H1 (cell line): Measurements from ENCODE around the gene ADM. TPM values are rescaled to one million over a fixed set of nuclear protein-coding genes. Genes with fewer than 3 reads are reported as not detected.
"Not testable (repeated sequence)": the region's sequence is repeated elsewhere in the genome, so short reads cannot be mapped to it uniquely, and the experiment has no call there.

ENCODE experiments used
- CTCF ChIA-PET: fragments of 300-600 bp; sonication (Branson Sonifier 250); formaldehyde crosslinking; loops from one replicate; lab custom pipeline; 2021; ENCODE audit not compliant: partially characterized antibody; lab: Charles Lee
- POLR2A ChIA-PET: fragments of 300-600 bp; sonication (Branson Sonifier 250); formaldehyde crosslinking; loops from one replicate; lab custom pipeline; 2021; ENCODE audit warnings: inconsistent platforms; ENCODE audit not compliant: partially characterized antibody; lab: Charles Lee
- DNase-seq, 2 experiments: peaks; one replicate each; pipeline versions ENCODE4 v3.0.0 to v3.0.0-alpha.2; 2010 to 2022; ENCODE audit warnings: low spot score in 2 of 2, low read depth in 1 of 2, mixed read lengths in 1 of 2
- FAIRE-seq: peaks from 2 replicates; lab custom pipeline; 2011; peaks lifted over from hg19 to GRCh38; lab: Jason Lieb, UNC
- H2AFZ ChIP-seq: 2 replicates; pipeline ENCODE4 v1.8.1; 2012; ENCODE audit warnings: low read length, inconsistent platforms
- H2AK5ac ChIP-seq: 2 replicates; pipeline ENCODE4 v1.6.1; 2013; ENCODE audit warnings: low read depth, low read length
- H2BK120ac ChIP-seq: replicated peaks from 2 replicates; pipeline ENCODE3; 2013; ENCODE audit warnings: low read depth, low read length, inconsistent platforms
- H2BK12ac ChIP-seq: 2 replicates; pipeline ENCODE4 v1.6.1; 2013; ENCODE audit warnings: low read depth, low read length
- H2BK15ac ChIP-seq: 2 replicates; pipeline ENCODE4 v1.6.1; 2013; ENCODE audit warnings: low read length
- H2BK20ac ChIP-seq: 2 replicates; pipeline ENCODE4 v1.6.1; 2013; ENCODE audit warnings: low read length
- H2BK5ac ChIP-seq: 2 replicates; pipeline ENCODE4 v1.6.1; 2013; ENCODE audit warnings: low read depth, low read length
- H3K14ac ChIP-seq: 2 replicates; pipeline ENCODE4 v1.6.1; 2013; ENCODE audit warnings: inconsistent platforms; ENCODE audit not compliant: insufficient read length
- H3K18ac ChIP-seq: 2 replicates; pipeline ENCODE4 v1.6.1; 2013; ENCODE audit warnings: low read length; ENCODE audit errors: extremely low read depth
- H3K23ac ChIP-seq: 2 replicates; pipeline ENCODE4 v1.6.1; 2013; ENCODE audit warnings: inconsistent platforms; ENCODE audit not compliant: insufficient read length
- H3K23me2 ChIP-seq: 2 replicates; pipeline ENCODE4 v1.6.1; 2013; ENCODE audit warnings: low read depth, low read length
- H3K27ac ChIP-seq: 2 replicates; pipeline ENCODE4 v1.6.1; 2011; ENCODE audit warnings: low read depth, low read length, inconsistent platforms
- H3K27me3 ChIP-seq, 4 experiments: replicated peaks in 1 of 4; 1 replicate in 1 of 4; 2 replicates in 3 of 4; pipeline versions ENCODE4 v1.6.1 to v1.8.1; 2011 to 2013; ENCODE audit warnings: low read length in 3 of 4, mild to moderate bottlenecking in 3 of 4, inconsistent platforms in 2 of 4, mixed read lengths in 2 of 4, moderate library complexity in 1 of 4; ENCODE audit not compliant: control insufficient read depth in 3 of 4, insufficient read depth in 3 of 4; ENCODE audit errors: extremely low read depth in 1 of 4
- H3K36me3 ChIP-seq, 4 experiments: 2 replicates each; pipeline versions ENCODE4 v1.6.1 to v1.8.1; 2011 to 2013; ENCODE audit warnings: mild to moderate bottlenecking in 4 of 4, low read length in 3 of 4, moderate library complexity in 2 of 4, control low read depth in 1 of 4, inconsistent platforms in 1 of 4; ENCODE audit not compliant: insufficient read depth in 4 of 4, control insufficient read depth in 2 of 4
- H3K4ac ChIP-seq: replicated peaks from 2 replicates; pipeline ENCODE3; 2013; ENCODE audit warnings: low read length, low read depth, mixed read lengths, inconsistent platforms; ENCODE audit not compliant: insufficient read length
- H3K4me1 ChIP-seq, 4 experiments: replicated peaks in 1 of 4; 1 replicate in 1 of 4; 2 replicates in 3 of 4; pipeline versions ENCODE4 v1.6.1 to v1.8.1; 2011 to 2013; ENCODE audit warnings: low read length in 3 of 4, inconsistent platforms in 2 of 4, mixed read lengths in 1 of 4; ENCODE audit not compliant: insufficient read depth in 4 of 4, control insufficient read depth in 3 of 4
- H3K4me2 ChIP-seq, 2 experiments: 2 replicates each; pipeline versions ENCODE4 v1.6.1 to v1.8.1; 2011 to 2013; ENCODE audit warnings: low read depth in 2 of 2, low read length in 2 of 2, control low read depth in 1 of 2, inconsistent platforms in 1 of 2, mild to moderate bottlenecking in 1 of 2; ENCODE audit not compliant: insufficient read depth in 1 of 2
- H3K4me3 ChIP-seq, 4 experiments: fragments of 200-600, 300-600 bp in 1 of 4; sonication (generic), shearing (Covaris generic), sonication (Bioruptor Twin) in 1 of 4; 2 replicates each; pipeline versions ENCODE4 v1.5.1 to v1.8.1; 2011 to 2016; ENCODE audit warnings: low read length in 4 of 4, low read depth in 3 of 4, control low read depth in 2 of 4, inconsistent platforms in 2 of 4, mild to moderate bottlenecking in 2 of 4, mixed read lengths in 1 of 4, moderate library complexity in 1 of 4; ENCODE audit not compliant: insufficient read depth in 2 of 4; ENCODE audit errors: extremely low read depth in 1 of 4
- H3K56ac ChIP-seq: replicated peaks from 2 replicates; pipeline ENCODE3; 2013; ENCODE audit warnings: low read depth, mild to moderate bottlenecking, mixed read lengths, low read length, inconsistent platforms; ENCODE audit not compliant: insufficient read length
- H3K79me1 ChIP-seq: 2 replicates; pipeline ENCODE4 v1.6.1; 2013; ENCODE audit warnings: low read depth, low read length, control low read depth
- H3K79me2 ChIP-seq, 2 experiments: 2 replicates each; pipeline versions ENCODE4 v1.6.1 to v1.8.1; 2012 to 2013; ENCODE audit warnings: low read length in 2 of 2, mild to moderate bottlenecking in 2 of 2, inconsistent platforms in 1 of 2; ENCODE audit not compliant: insufficient read depth in 2 of 2, control insufficient read depth in 1 of 2
- H3K9ac ChIP-seq, 4 experiments: replicated peaks in 1 of 4; 1 replicate in 1 of 4; 2 replicates in 3 of 4; pipeline versions ENCODE4 v1.6.1 to v1.8.1; 2011 to 2013; ENCODE audit warnings: low read depth in 3 of 4, low read length in 3 of 4, control low read depth in 2 of 4, mild to moderate bottlenecking in 2 of 4, moderate library complexity in 2 of 4, inconsistent platforms in 1 of 4; ENCODE audit errors: extremely low read depth in 1 of 4
- H3K9me3 ChIP-seq, 2 experiments: 2 replicates each; pipeline versions ENCODE4 v1.6.1 to v1.8.1; 2012 to 2013; ENCODE audit warnings: mild to moderate bottlenecking in 2 of 2, moderate library complexity in 2 of 2, control low read depth in 1 of 2, inconsistent platforms in 1 of 2, low read depth in 1 of 2, low read length in 1 of 2, mixed read lengths in 1 of 2; ENCODE audit not compliant: insufficient read depth in 2 of 2
- H4K20me1 ChIP-seq, 2 experiments: replicated peaks in 1 of 2; 2 replicates each; pipeline versions ENCODE3 to v1.8.1; 2011 to 2013; ENCODE audit warnings: inconsistent platforms in 2 of 2, low read length in 2 of 2, mild to moderate bottlenecking in 1 of 2; ENCODE audit not compliant: insufficient read depth in 2 of 2, control insufficient read depth in 1 of 2
- H4K5ac ChIP-seq: 2 replicates; pipeline ENCODE4 v1.6.1; 2013; ENCODE audit warnings: low read length, low read depth, mixed read lengths, inconsistent platforms; ENCODE audit not compliant: insufficient read length
- H4K8ac ChIP-seq: 2 replicates; pipeline ENCODE4 v1.8.0; 2013; ENCODE audit warnings: mild to moderate bottlenecking, moderate library complexity, low read length, inconsistent platforms; ENCODE audit not compliant: insufficient read depth; ENCODE audit errors: extremely low read depth
- H4K91ac ChIP-seq: replicated peaks from 2 replicates; pipeline ENCODE3; 2013; ENCODE audit warnings: low read length, mixed read lengths, inconsistent platforms; ENCODE audit not compliant: insufficient read length
- CHD2 ChIP-seq: IDR thresholded peaks from 2 replicates; pipeline ENCODE4 v1.6.1; 2012; ENCODE audit warnings: low read length, improper control_type of control experiment
- POLR2AphosphoS5 ChIP-seq: IDR thresholded peaks from 2 replicates; pipeline ENCODE4 v1.6.1; 2011; ENCODE audit warnings: low read depth, low read length
- TEAD4 ChIP-seq: IDR thresholded peaks from 2 replicates; pipeline ENCODE4 v1.6.1; 2012; ENCODE audit warnings: low read depth, low read length, inconsistent platforms, mixed read lengths
- WGBS, 2 experiments: shearing (Covaris generic) in 1 of 2; methylation state at CpG; one replicate each; pipeline versions ENCODE4 v1.1.6 to v1.1.7; 2013 to 2015; ENCODE audit warnings: low lambda C conversion rate in 2 of 2, mixed read lengths in 2 of 2, inconsistent platforms in 1 of 2, low coverage in 1 of 2, missing lambda C conversion rate in 1 of 2; ENCODE audit not compliant: insufficient replicate concordance in 2 of 2, insufficient coverage in 1 of 2, insufficient read length in 1 of 2; ENCODE audit errors: extremely low coverage in 1 of 2, missing lambda C conversion rate in 1 of 2; 5-methylcytosine and 5-hydroxymethylcytosine counted together
- polyA plus RNA-seq, 7 experiments: library from polyadenylated mRNA; depleted of rRNA in 3 of 7; stranded (reverse) in 5 of 7; unstranded in 2 of 7; fragments of >200 nt in 5 of 7; fragments of 200-250 nt in 2 of 7; gene quantifications; 1 replicate in 5 of 7; 2 replicates in 1 of 7; 4 replicates in 1 of 7; pipeline versions ENCODE4 v1.2.1 to v1.2.3, GENCODE V29; 2011 to 2013; ENCODE audit warnings: missing spikeins in 2 of 7, mixed read lengths in 2 of 7
- total RNA-seq: library from RNA; stranded (reverse); fragmentation: NEBNext Ultra II Directional; extraction: Animal tissue kit (Norgen Biotek cat#: 25700); gene quantifications from 2 replicates; pipeline ENCODE4 v1.2.1, GENCODE V29; 2021

ADM gene
- total and polyA plus RNA-seq, 2 of the 8 experiments (the other 6 are each of a cell fraction or from before 2014, with no cell fraction given), result 94.1 to 95.6 TPM

DNA sequence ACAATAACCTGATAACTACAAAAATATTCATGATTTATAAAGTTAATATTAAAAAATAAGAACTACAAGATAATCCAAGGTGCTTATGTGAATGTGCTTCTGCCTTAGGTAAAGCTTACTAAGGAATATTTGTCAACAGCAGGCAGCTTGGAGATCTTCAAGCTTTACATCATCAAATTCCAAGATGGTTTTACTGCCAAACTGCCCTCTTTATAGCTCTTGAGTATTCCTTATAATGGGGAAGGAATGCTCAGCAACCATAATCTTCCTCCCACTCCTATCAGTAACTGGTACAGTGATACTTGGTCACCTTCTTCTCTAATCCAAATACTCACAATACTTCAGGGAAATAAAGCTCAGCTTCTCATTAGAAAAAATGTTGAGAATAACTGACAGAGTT is 40.9 kb upstream of the ADM start:
- H3K14ac ChIP-seq, result no peak overlapping the region
- no peak overlapping the region for H2BK5ac ChIP-seq
- H3K23ac ChIP-seq, result no peak overlapping the region
- H2BK12ac ChIP-seq, result no peak overlapping the region
- no peak for TF ChIP-seq CHD2
- no peak for TF ChIP-seq TEAD4
- TF ChIP-seq POLR2AphosphoS5, result no peak
- H2BK20ac ChIP-seq, result no peak overlapping the region
- FAIRE-seq (no peak), DNase-seq (no peak)
- H2AK5ac ChIP-seq, result no peak overlapping the region
- no peak overlapping the region for H2BK120ac ChIP-seq
- no peaks in the 10 kb centered on the region for H3K79me1 ChIP-seq
- no peaks in the 10 kb centered on the region for H3K27me3 ChIP-seq
- no peaks in the 10 kb centered on the region for H3K23me2 ChIP-seq
- no peak overlapping the region for H2BK15ac ChIP-seq
- H3K4me2 ChIP-seq, result no peak overlapping the region
- POLR2A ChIA-PET, result interaction anchor here (0.9 kb wide), 1 partner anchor 42 kb away, joined by 4 read pairs; the partner anchor contains the start of gene ADM
- H3K27ac ChIP-seq, result no peak overlapping the region
- H3K36me3 ChIP-seq, result no peaks in the 10 kb centered on the region
- no peak overlapping the region for H4K5ac ChIP-seq
- H3K79me2 ChIP-seq, result peaks cover 0 to 13% of the 10 kb centered on the region in 2 experiments; a peak in 1 of 4 replicates
- H3K56ac ChIP-seq, result no peak overlapping the region
- peaks cover 0 to 3% (median 0%) of the 10 kb centered on the region in 4 experiments; a peak in 1 of 7 replicates for H3K4me1 ChIP-seq
- H2AFZ ChIP-seq, result no peak overlapping the region
- H4K8ac ChIP-seq, result no peak overlapping the region
- H4K20me1 ChIP-seq, result no peaks in the 10 kb centered on the region
- H3K4me3 ChIP-seq, result no peak overlapping the region
- H3K9me3 ChIP-seq, result no peaks in the 10 kb centered on the region
- H3K4ac ChIP-seq, result no peak overlapping the region
- H4K91ac ChIP-seq, result no peak overlapping the region
- no peak overlapping the region for H3K9ac ChIP-seq
- no peak overlapping the region for H3K18ac ChIP-seq
- CTCF ChIA-PET, result no interaction called here

DNA sequence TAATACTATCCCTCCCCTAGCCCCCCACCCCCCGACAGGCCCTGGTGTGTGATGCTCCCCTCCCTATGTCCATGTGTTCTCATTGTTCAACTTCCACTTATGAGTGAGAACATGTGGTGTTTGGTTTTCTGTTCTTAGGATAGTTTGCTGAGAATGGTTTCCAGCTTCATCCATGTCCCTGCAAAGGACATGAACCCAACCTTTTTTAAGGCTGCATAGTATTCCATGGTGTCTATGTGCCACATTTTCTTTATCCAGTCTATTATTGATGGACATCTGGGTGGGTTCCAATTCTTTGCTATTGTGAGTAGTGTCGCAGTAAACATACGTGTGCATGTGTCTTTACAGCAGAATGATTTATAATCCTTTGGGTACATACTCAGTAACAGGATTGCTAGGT is 40.2 kb upstream of the ADM start:
- H3K18ac ChIP-seq, H3K36me3 ChIP-seq, H3K9me3 ChIP-seq, H3K79me1 ChIP-seq, H3K4me1 ChIP-seq, H2BK5ac ChIP-seq, DNase-seq, H2BK12ac ChIP-seq, H3K27ac ChIP-seq, H4K91ac ChIP-seq, H2BK120ac ChIP-seq, H2AK5ac ChIP-seq, H4K20me1 ChIP-seq, H4K8ac ChIP-seq, H2BK20ac ChIP-seq, CTCF ChIA-PET, H2AFZ ChIP-seq, H2BK15ac ChIP-seq, H3K23me2 ChIP-seq, FAIRE-seq, H3K4me2 ChIP-seq, H3K23ac ChIP-seq, H3K27me3 ChIP-seq, H3K9ac ChIP-seq, H3K56ac ChIP-seq, H3K4me3 ChIP-seq, H3K4ac ChIP-seq, H4K5ac ChIP-seq, H3K14ac ChIP-seq: not testable (repeated sequence)
- WGBS, 2 experiments, result 94% methylated on average over 2 of the region's 3 CpGs; no CpG with 5 or more reads in 1 of the 2 experiments
- POLR2A ChIA-PET, result interaction anchor here (0.7 kb wide), 1 partner anchor 43 kb away, joined by 3 read pairs; no protein-coding TSS in a partner anchor
- H3K79me2 ChIP-seq, result peaks cover 0 to 13% of the 10 kb centered on the region in 2 experiments; a peak in 1 of 4 replicates
